Body of pancreas (tissue), 4 donors: ENCODE measurements around the gene ERMP1. TPM values are rescaled to one million over a fixed set of nuclear protein-coding genes. Genes with fewer than 3 reads are reported as not detected.

Source experiments
- ATAC-seq: fragments of 150-250 bp; one replicate; pipeline ENCODE4 v1.9.1; 2016
- DNase-seq, 4 donors: peaks; one replicate each; pipeline ENCODE4 v3.0.0-alpha.2; 2019
- H3K27ac ChIP-seq, 4 donors: fragments of 200-600 bp; sonication (generic); 1 replicate in 3 of 4; 2 replicates in 1 of 4; pipeline versions ENCODE4 v1.5.1 to v1.6.1; 2016 to 2019; ENCODE audit warnings: mild to moderate bottlenecking in 1 of 4, mixed read lengths in 1 of 4, moderate library complexity in 1 of 4
- H3K27me3 ChIP-seq, 2 donors: fragments of 200-600 bp; sonication (generic); one replicate each; pipeline ENCODE4 v1.6.0; 2016; ENCODE audit warnings: mild to moderate bottlenecking in 1 of 2
- H3K36me3 ChIP-seq, 2 donors: fragments of 200-600 bp; sonication (generic); replicated peaks in 1 of 2; 2 replicates each; pipeline ENCODE4 v1.5.1; 2016; ENCODE audit warnings: low read depth in 2 of 2; ENCODE audit not compliant: insufficient read depth in 1 of 2
- H3K4me1 ChIP-seq: fragments of 200-600 bp; sonication (generic); one replicate; pipeline ENCODE4 v1.6.0; 2016
- H3K4me3 ChIP-seq, 2 donors: fragments of 200-600 bp; sonication (generic); 1 replicate in 1 of 2; 2 replicates in 1 of 2; pipeline ENCODE4 v1.5.1; 2016 to 2019
- H3K9me3 ChIP-seq, 3 donors: fragments of 200-600 bp; sonication (generic); 1 replicate in 2 of 3; 2 replicates in 1 of 3; pipeline ENCODE4 v1.5.1; 2016
- CTCF ChIP-seq, 7 experiments: fragments of 450-650 bp in 4 of 7; fragments of 200-600 bp in 3 of 7; sonication (generic) in 3 of 7; IDR thresholded peaks; one replicate each; pipeline ENCODE4 v1.5.1; 2016 to 2019; ENCODE audit warnings: antibody characterized with exemption in 7 of 7
- POLR2A ChIP-seq, 3 donors: fragments of 450-650 bp; IDR thresholded peaks; one replicate each; pipeline ENCODE4 v1.6.1; 2016; ENCODE audit warnings: antibody characterized with exemption in 3 of 3, mild to moderate bottlenecking in 2 of 3
- WGBS, 2 donors: methylation state at CpG; one replicate each; pipeline ENCODE4 v1.1.5; 2017; 5-methylcytosine and 5-hydroxymethylcytosine counted together
- intact Hi-C: fragments of 100-400 bp; cut with DNase I; formaldehyde crosslinking; loops from one replicate; pipeline ENCODE4 v1.15.1; 2023
- total RNA-seq, 2 donors: library from RNA; depleted of rRNA; stranded (reverse); fragments of >200 nt; gene quantifications; one replicate each; pipeline ENCODE4 v1.1.0, GENCODE V29; 2016

The ERMP1 gene
- total RNA-seq, 2 donors from 2014 or later = 11.2 to 11.9 TPM

- H3K9me3 ChIP-seq = no peaks in the 10 kb centered on the region
- H3K27ac ChIP-seq = no peak overlapping the region
- no peaks in the 10 kb centered on the region for H3K27me3 ChIP-seq
- 46 to 48% methylated on average over 2 of the region's 2 CpGs for WGBS, 2 donors
- TF ChIP-seq CTCF (IDR thresholded peaks at IDR 0.05) = no peak
- no peak for TF ChIP-seq POLR2A (IDR thresholded peaks at IDR 0.05)
- no peak overlapping the region for H3K4me3 ChIP-seq
- H3K36me3 ChIP-seq = peaks cover 0 to 4% of the 10 kb centered on the region in 2 donors
- intact Hi-C loops = no loop called here
- DNase-seq = no peak
- ATAC-seq = no peak
- peaks cover 11% of the 10 kb centered on the region for H3K4me1 ChIP-seq
These were observed 6.9 kb downstream of the ERMP1 start for GRCh38 chr9:5825895-5826622.

- intact Hi-C loops = no loop called here
- WGBS, 2 donors = 81 to 88% methylated on average over 1 of the region's 1 CpG
- no peak for ATAC-seq
These were observed 7.7 kb downstream of the ERMP1 start for GRCh38 chr9:5825223-5825622.

GRCh38 chr9:5820425-5820824 lies 12.5 kb downstream of the ERMP1 start:
- Histone ChIP-seq H3K27me3 (no peaks in the 10 kb centered on the region), H3K4me3 (no peak overlapping the region), H3K4me1 (no peaks in the 10 kb centered on the region), H3K36me3 (peaks cover 0 to 4% of the 10 kb centered on the region in 2 donors), H3K27ac (no peak overlapping the region), H3K9me3 (no peaks in the 10 kb centered on the region)
- 82 to 100% methylated on average over 1 of the region's 1 CpG for WGBS, 2 donors
- no peak for ATAC-seq
- intact Hi-C loops = no loop called here
- TF ChIP-seq CTCF (IDR thresholded peaks at IDR 0.05) (no peak), POLR2A (IDR thresholded peaks at IDR 0.05) (no peak)
- DNase-seq = no peak

More at GRCh38 chr9:5825223-5825622, 7.7 kb downstream of the ERMP1 start:
- H3K4me1 ChIP-seq = peaks cover 2% of the 10 kb centered on the region
- no peaks in the 10 kb centered on the region for H3K27me3 ChIP-seq
- no peak for DNase-seq
- no peak overlapping the region for H3K4me3 ChIP-seq
- peaks cover 0 to 4% of the 10 kb centered on the region in 2 donors for H3K36me3 ChIP-seq
- H3K9me3 ChIP-seq = no peaks in the 10 kb centered on the region
- TF ChIP-seq POLR2A (IDR thresholded peaks at IDR 0.05) (no peak), CTCF (IDR thresholded peaks at IDR 0.05) (no peak)
- H3K27ac ChIP-seq = no peak overlapping the region

- H3K4me1 ChIP-seq = no peaks in the 10 kb centered on the region
- H3K36me3 ChIP-seq = peaks cover 0 to 2% of the 10 kb centered on the region in 2 donors
- TF ChIP-seq CTCF (IDR thresholded peaks at IDR 0.05) (no peak), POLR2A (IDR thresholded peaks at IDR 0.05) (no peak)
- ATAC-seq (no peak), DNase-seq (no peak)
- WGBS, 2 donors = 91 to 94% methylated on average over 6 of the region's 6 CpGs
- H3K4me3 ChIP-seq = no peak overlapping the region
- no peak overlapping the region for H3K27ac ChIP-seq
- H3K9me3 ChIP-seq = no peaks in the 10 kb centered on the region
- intact Hi-C loops = no loop called here
- no peaks in the 10 kb centered on the region for H3K27me3 ChIP-seq
These were observed 13.7 kb downstream of the ERMP1 start for GRCh38 chr9:5819174-5819573.
